ENCODE data around the gene NUP98.

NUP98 gene

DNA sequence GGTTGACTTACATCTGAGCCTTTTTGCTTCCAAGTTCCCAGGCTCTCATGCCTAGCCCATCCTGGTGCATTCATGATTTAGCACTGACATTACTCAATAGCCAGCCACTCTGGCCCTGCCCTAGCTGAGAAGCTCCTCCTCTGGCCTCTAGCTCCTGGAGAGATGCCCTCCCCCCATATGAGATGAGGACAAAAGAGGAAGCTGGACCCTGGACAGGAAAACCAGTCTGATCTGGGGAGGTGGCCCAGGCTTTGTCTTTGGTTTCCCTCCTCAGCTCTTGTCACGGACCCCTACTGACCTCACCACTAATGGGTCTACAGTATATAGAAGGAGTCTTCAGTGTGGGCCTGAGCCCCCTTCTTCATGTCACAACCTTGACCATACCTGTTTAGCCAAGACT, 40.4 kb upstream of the NUP98 start:
- no peak for TF ChIP-seq ZBTB7A (IDR thresholded peaks at IDR 0.05; ENCODE audit: low read depth)
- TF ChIP-seq YY1 (IDR thresholded peaks at IDR 0.05; ENCODE audit: low read depth) = no peak
- no peak for TF ChIP-seq TEAD4 (IDR thresholded peaks at IDR 0.05)
- TF ChIP-seq CEBPB (IDR thresholded peaks at IDR 0.05) = no peak
- TF ChIP-seq, protein P1, sequence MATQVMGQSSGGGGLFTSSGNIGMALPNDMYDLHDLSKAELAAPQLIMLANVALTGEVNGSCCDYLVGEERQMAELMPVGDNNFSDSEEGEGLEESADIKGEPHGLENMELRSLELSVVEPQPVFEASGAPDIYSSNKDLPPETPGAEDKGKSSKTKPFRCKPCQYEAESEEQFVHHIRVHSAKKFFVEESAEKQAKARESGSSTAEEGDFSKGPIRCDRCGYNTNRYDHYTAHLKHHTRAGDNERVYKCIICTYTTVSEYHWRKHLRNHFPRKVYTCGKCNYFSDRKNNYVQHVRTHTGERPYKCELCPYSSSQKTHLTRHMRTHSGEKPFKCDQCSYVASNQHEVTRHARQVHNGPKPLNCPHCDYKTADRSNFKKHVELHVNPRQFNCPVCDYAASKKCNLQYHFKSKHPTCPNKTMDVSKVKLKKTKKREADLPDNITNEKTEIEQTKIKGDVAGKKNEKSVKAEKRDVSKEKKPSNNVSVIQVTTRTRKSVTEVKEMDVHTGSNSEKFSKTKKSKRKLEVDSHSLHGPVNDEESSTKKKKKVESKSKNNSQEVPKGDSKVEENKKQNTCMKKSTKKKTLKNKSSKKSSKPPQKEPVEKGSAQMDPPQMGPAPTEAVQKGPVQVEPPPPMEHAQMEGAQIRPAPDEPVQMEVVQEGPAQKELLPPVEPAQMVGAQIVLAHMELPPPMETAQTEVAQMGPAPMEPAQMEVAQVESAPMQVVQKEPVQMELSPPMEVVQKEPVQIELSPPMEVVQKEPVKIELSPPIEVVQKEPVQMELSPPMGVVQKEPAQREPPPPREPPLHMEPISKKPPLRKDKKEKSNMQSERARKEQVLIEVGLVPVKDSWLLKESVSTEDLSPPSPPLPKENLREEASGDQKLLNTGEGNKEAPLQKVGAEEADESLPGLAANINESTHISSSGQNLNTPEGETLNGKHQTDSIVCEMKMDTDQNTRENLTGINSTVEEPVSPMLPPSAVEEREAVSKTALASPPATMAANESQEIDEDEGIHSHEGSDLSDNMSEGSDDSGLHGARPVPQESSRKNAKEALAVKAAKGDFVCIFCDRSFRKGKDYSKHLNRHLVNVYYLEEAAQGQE (IDR thresholded peaks at IDR 0.05; ENCODE audit: low read depth) = no peak
- TF ChIP-seq CREB1 (IDR thresholded peaks at IDR 0.05; ENCODE audit: low read depth) = no peak
- TF ChIP-seq FOXM1 (IDR thresholded peaks at IDR 0.05; ENCODE audit: borderline replicate concordance, low read depth) = no peak
- TF ChIP-seq EP300 (IDR thresholded peaks at IDR 0.05; ENCODE audit: borderline replicate concordance) = no peak
- TF ChIP-seq, protein P2, sequence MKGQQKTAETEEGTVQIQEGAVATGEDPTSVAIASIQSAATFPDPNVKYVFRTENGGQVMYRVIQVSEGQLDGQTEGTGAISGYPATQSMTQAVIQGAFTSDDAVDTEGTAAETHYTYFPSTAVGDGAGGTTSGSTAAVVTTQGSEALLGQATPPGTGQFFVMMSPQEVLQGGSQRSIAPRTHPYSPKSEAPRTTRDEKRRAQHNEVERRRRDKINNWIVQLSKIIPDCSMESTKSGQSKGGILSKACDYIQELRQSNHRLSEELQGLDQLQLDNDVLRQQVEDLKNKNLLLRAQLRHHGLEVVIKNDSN (IDR thresholded peaks at IDR 0.05) = no peak
- TF ChIP-seq, protein P3, sequence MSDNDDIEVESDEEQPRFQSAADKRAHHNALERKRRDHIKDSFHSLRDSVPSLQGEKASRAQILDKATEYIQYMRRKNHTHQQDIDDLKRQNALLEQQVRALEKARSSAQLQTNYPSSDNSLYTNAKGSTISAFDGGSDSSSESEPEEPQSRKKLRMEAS (IDR thresholded peaks at IDR 0.05) = no peak
- no peak for TF ChIP-seq TCF12 (IDR thresholded peaks at IDR 0.05; ENCODE audit: low read depth)
- TF ChIP-seq NFIC (IDR thresholded peaks at IDR 0.05) = no peak
- TF ChIP-seq EGR1 (IDR thresholded peaks at IDR 0.05) = no peak
- TF ChIP-seq RAD21 (IDR thresholded peaks at IDR 0.05; ENCODE audit: low read depth) = no peak
- no peak for TF ChIP-seq TAF1 (IDR thresholded peaks at IDR 0.05; ENCODE audit: low read depth)

DNA sequence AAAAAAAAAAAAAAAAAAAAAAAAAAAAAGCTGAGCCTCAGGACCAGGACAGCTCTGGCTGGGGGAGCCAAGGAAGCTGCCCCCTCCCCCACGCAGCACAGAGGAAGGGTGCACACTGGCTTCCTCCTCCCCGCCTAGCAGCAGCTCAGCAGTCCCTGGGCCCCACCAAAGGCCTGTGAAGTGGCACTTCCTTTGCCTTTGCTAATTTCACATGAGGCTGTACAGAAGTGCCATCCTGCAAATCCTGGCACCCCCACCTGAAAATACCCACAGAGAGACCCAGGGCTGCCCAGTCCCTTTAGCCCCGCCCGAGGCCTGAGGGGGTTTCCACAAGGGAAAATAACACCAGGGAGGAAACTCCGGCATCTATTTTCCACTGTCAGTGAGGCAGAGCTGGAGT, 39.5 kb upstream of the NUP98 start:
- TF ChIP-seq EP300 (IDR thresholded peaks at IDR 0.05; ENCODE audit: borderline replicate concordance) (no peak), EGR1 (IDR thresholded peaks at IDR 0.05) (no peak), TAF1 (IDR thresholded peaks at IDR 0.05; ENCODE audit: low read depth) (no peak)
- TF ChIP-seq, protein P2 (IDR thresholded peaks at IDR 0.05) = no peak

DNA sequence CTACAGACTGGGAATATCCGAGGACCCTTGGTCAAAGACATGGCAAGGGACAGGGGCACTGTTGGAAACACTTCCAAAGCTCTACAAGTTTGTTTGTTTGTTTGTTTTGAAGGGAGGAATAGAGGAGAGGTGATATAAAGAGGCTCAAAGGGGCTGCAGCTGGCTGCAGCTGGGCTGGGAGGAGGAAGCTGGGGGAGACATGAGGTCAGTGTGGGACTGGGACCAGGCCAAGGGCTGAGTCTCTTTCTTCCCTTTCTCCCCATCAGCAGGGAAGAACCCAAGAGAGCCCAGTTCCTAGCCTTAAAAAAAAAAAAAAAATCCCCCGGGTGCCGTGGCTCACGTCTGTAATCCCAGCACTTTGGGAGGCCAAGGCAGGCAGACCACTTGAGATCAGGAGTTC, 38.4 kb upstream of the NUP98 start:
- TF ChIP-seq CREB1 (IDR thresholded peaks at IDR 0.05; ENCODE audit: low read depth) = no peak
- no peak for TF ChIP-seq FOXM1 (IDR thresholded peaks at IDR 0.05; ENCODE audit: borderline replicate concordance, low read depth)
- TF ChIP-seq NFIC (IDR thresholded peaks at IDR 0.05) = no peak
- TF ChIP-seq, protein P3 (IDR thresholded peaks at IDR 0.05) = no peak
- TF ChIP-seq ZBTB7A (IDR thresholded peaks at IDR 0.05; ENCODE audit: low read depth) = no peak
- TF ChIP-seq EGR1 (IDR thresholded peaks at IDR 0.05) = no peak
- TF ChIP-seq, protein P2 (IDR thresholded peaks at IDR 0.05) = no peak
- no peak for TF ChIP-seq CEBPB (IDR thresholded peaks at IDR 0.05)
- TF ChIP-seq TCF12 (IDR thresholded peaks at IDR 0.05; ENCODE audit: low read depth) = no peak
- no peak for TF ChIP-seq TAF1 (IDR thresholded peaks at IDR 0.05; ENCODE audit: low read depth)
- TF ChIP-seq, protein P1 (IDR thresholded peaks at IDR 0.05; ENCODE audit: low read depth) = no peak
- no peak for TF ChIP-seq TEAD4 (IDR thresholded peaks at IDR 0.05)
- TF ChIP-seq RAD21 (IDR thresholded peaks at IDR 0.05; ENCODE audit: low read depth) = no peak
- no peak for TF ChIP-seq YY1 (IDR thresholded peaks at IDR 0.05; ENCODE audit: low read depth)
- no peak for TF ChIP-seq EP300 (IDR thresholded peaks at IDR 0.05; ENCODE audit: borderline replicate concordance)

DNA sequence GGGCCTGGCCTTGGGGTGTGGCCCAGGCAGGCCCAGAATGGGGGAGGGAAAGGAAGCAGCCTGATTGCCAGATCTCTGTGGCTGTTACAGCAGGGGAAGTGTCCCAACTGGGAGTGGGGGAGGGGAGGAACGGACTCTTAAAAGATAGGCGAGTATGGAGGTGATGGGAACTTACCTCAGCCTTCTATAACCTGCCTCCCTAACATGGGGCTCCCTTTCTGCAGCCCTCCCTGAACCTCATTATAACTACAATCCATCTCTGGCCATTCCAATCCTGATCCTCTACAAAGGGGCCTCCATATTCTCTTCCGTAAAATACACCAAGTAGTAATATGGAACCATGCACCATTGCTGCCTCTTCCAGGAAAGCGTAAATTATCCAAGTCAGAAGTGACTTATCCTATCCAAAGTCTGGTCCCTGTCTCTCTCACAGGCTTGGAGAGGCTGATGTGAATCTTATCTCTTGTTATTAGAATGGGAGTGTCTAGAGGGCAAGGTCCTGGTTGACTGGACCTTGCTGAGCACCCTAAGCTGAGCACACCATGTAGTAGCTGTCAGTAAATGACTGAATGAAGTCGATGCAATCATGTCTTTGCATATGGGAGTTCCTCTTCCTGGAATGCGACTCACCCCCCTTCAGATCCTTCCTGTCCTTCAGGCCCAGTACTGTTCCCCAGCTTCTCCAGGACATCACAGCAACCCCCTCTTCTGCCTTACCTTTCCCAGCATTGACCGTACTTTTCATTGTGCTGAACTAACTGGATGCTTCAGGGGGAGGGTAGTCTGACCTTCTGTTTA, 37.5 kb upstream of the NUP98 start:
- TF ChIP-seq, protein P3 (IDR thresholded peaks at IDR 0.05) = no peak
- TF ChIP-seq TCF12 (IDR thresholded peaks at IDR 0.05; ENCODE audit: low read depth) (no peak), FOXM1 (IDR thresholded peaks at IDR 0.05; ENCODE audit: borderline replicate concordance, low read depth) (no peak), ZBTB7A (IDR thresholded peaks at IDR 0.05; ENCODE audit: low read depth) (no peak), CREB1 (IDR thresholded peaks at IDR 0.05; ENCODE audit: low read depth) (no peak), NFIC (IDR thresholded peaks at IDR 0.05) (no peak), RAD21 (IDR thresholded peaks at IDR 0.05; ENCODE audit: low read depth) (no peak), EP300 (IDR thresholded peaks at IDR 0.05; ENCODE audit: borderline replicate concordance) (no peak), TEAD4 (IDR thresholded peaks at IDR 0.05) (no peak), YY1 (IDR thresholded peaks at IDR 0.05; ENCODE audit: low read depth) (no peak)
- TF ChIP-seq, protein P2 (IDR thresholded peaks at IDR 0.05) = no peak
- TF ChIP-seq, protein P1 (IDR thresholded peaks at IDR 0.05; ENCODE audit: low read depth) = no peak

All from Ishikawa (cell line).